Measurements from ENCODE around the gene GDF2.

DNA sequence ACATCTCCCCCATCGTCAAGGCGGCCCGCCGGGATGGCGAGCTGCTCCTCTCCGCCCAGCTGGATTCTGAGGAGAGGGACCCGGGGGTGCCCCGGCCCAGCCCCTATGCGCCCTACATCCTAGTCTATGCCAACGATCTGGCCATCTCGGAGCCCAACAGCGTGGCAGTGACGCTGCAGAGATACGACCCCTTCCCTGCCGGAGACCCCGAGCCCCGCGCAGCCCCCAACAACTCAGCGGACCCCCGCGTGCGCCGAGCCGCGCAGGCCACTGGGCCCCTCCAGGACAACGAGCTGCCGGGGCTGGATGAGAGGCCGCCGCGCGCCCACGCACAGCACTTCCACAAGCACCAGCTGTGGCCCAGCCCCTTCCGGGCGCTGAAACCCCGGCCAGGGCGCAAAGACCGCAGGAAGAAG is 12.2 kb upstream of the GDF2 start:
- TF ChIP-seq EZH2 (IDR thresholded peaks at IDR 0.05; ENCODE audit: insufficient read depth, poor library complexity, severe bottlenecking) = no peak
- TF ChIP-seq EZH2phosphoT487 (IDR thresholded peaks at IDR 0.05; ENCODE audit: insufficient read depth, low read depth) = no peak

All from GM23248 (cell line).